Transverse colon (tissue), 3 donors: ENCODE results near the gene ADRA2A.

Experiments
- CTCF ChIP-seq, 5 experiments: fragments of 200-600 bp in 3 of 5; fragments of 450-650 bp in 2 of 5; sonication (generic) in 3 of 5; IDR thresholded peaks; 1 replicate in 2 of 5; 2 replicates in 3 of 5; pipeline ENCODE4 v1.5.1; 2016 to 2017; ENCODE audit warnings: antibody characterized with exemption in 5 of 5, inconsistent platforms in 3 of 5, mild to moderate bottlenecking in 2 of 5, moderate library complexity in 1 of 5
- EP300 ChIP-seq: sonication (generic); formaldehyde crosslinking; IDR thresholded peaks from one replicate; pipeline ENCODE4 v1.6.1; 2017; ENCODE audit warnings: antibody characterized with exemption, low read depth

- no peak for TF ChIP-seq CTCF (IDR thresholded peaks at IDR 0.05)
- TF ChIP-seq EP300: no peak
Measured at GRCh38 chr10:111113961-111114757, 37.3 kb downstream of the ADRA2A start.
